HepG2 (cell line): ENCODE data around the gene OR2B2. TPM values are rescaled to one million over a fixed set of nuclear protein-coding genes. Genes with fewer than 3 reads are reported as not detected.
A peak's percentile ranks its signal among the peaks of the same experiment; 100 is the strongest.

ENCODE experiments used
- BCL6 ChIP-seq: IDR thresholded peaks from 2 replicates; pipeline ENCODE4 v1.6.1; 2016; ENCODE audit warnings: missing genetic modification reagents, missing compliant biosample characterization
- JARID2 ChIP-seq: sonication (generic); formaldehyde crosslinking; IDR thresholded peaks from 2 replicates; pipeline ENCODE4 v1.8.1; 2023; ENCODE audit warnings: missing genetic modification reagents, inconsistent platforms; ENCODE audit not compliant: insufficient replicate concordance
- KAT7 ChIP-seq: IDR thresholded peaks from 2 replicates; pipeline ENCODE4 v1.6.1; 2018; ENCODE audit warnings: borderline replicate concordance, missing compliant biosample characterization
- KAT8 ChIP-seq: IDR thresholded peaks from 2 replicates; pipeline ENCODE4 v1.6.1; 2016; ENCODE audit warnings: missing genetic modification reagents, missing compliant biosample characterization
- KDM5A ChIP-seq: fragments of 200-600 bp; sonication (generic); IDR thresholded peaks from 2 replicates; pipeline ENCODE4 v1.7.0; 2018; ENCODE audit warnings: antibody characterized with exemption, mild to moderate bottlenecking, low read length, borderline replicate concordance
- MEF2D ChIP-seq: sonication (generic); formaldehyde crosslinking; IDR thresholded peaks from 2 replicates; pipeline ENCODE4 v1.5.1; 2020; ENCODE audit warnings: mild to moderate bottlenecking, missing genetic modification reagents
- MIER3 ChIP-seq: IDR thresholded peaks from 2 replicates; pipeline ENCODE4 v1.6.1; 2016; ENCODE audit warnings: missing compliant biosample characterization, borderline replicate concordance
- POGZ ChIP-seq: sonication (generic); formaldehyde crosslinking; IDR thresholded peaks from 2 replicates; pipeline ENCODE4 v1.4.0; 2020; ENCODE audit warnings: mild to moderate bottlenecking, missing genetic modification reagents
- POLR2G ChIP-seq: fragments of 200-400 bp; formaldehyde crosslinking; IDR thresholded peaks from 2 replicates; pipeline ENCODE4 v1.6.1; 2018; ENCODE audit warnings: mild to moderate bottlenecking, low read depth, low read length, moderate library complexity
- PTBP1 ChIP-seq: fragments of 200-400 bp; formaldehyde crosslinking; IDR thresholded peaks from 2 replicates; pipeline ENCODE4 v1.6.1; 2018; ENCODE audit warnings: low read length, low read depth; ENCODE audit not compliant: poor library complexity, severe bottlenecking
- RARA ChIP-seq: IDR thresholded peaks from 2 replicates; pipeline ENCODE4 v1.6.1; 2016; ENCODE audit warnings: missing genetic modification reagents, missing compliant biosample characterization
- RARG ChIP-seq: sonication (generic); formaldehyde crosslinking; IDR thresholded peaks from 2 replicates; pipeline ENCODE4 v1.4.0; 2020; ENCODE audit warnings: low read depth, mild to moderate bottlenecking, missing genetic modification reagents
- SETDB1 ChIP-seq: sonication (generic); formaldehyde crosslinking; IDR thresholded peaks from 2 replicates; pipeline ENCODE4 v1.5.1; 2020; ENCODE audit warnings: missing genetic modification reagents, mild to moderate bottlenecking, borderline replicate concordance
- SIN3A ChIP-seq: IDR thresholded peaks from 2 replicates; pipeline ENCODE4 v1.6.1; 2011; ENCODE audit warnings: low read depth, mild to moderate bottlenecking, control low read depth, low read length, borderline replicate concordance
- TBX2 ChIP-seq: sonication (generic); formaldehyde crosslinking; IDR thresholded peaks from 2 replicates; pipeline ENCODE4 v1.5.0; 2020; ENCODE audit warnings: missing genetic modification reagents, mild to moderate bottlenecking, borderline replicate concordance
- TCF7 ChIP-seq: sonication (generic); IDR thresholded peaks from 2 replicates; pipeline ENCODE4 v1.6.1; 2016; ENCODE audit warnings: antibody characterized with exemption, low read depth
- TFDP1 ChIP-seq: IDR thresholded peaks from 2 replicates; pipeline ENCODE4 v1.6.1; 2016; ENCODE audit warnings: missing compliant biosample characterization, missing genetic modification reagents, borderline replicate concordance
- THAP11 ChIP-seq: IDR thresholded peaks from 2 replicates; pipeline ENCODE4 v1.6.1; 2016; ENCODE audit warnings: missing biosample characterization, missing genetic modification reagents
- ZBTB21 ChIP-seq: sonication (generic); formaldehyde crosslinking; IDR thresholded peaks from 2 replicates; pipeline ENCODE4 v1.4.0; 2020; ENCODE audit warnings: missing genetic modification reagents
- ZNF446 ChIP-seq: sonication (generic); formaldehyde crosslinking; IDR thresholded peaks from 2 replicates; pipeline ENCODE4 v1.5.0; 2020; ENCODE audit warnings: mild to moderate bottlenecking, missing genetic modification reagents
- ZNF670 ChIP-seq: sonication (generic); formaldehyde crosslinking; IDR thresholded peaks from 2 replicates; pipeline ENCODE4 v1.8.0; 2022; ENCODE audit warnings: mild to moderate bottlenecking, missing genetic modification reagents, borderline replicate concordance
- ZNF766 ChIP-seq: sonication (generic); formaldehyde crosslinking; IDR thresholded peaks from 2 replicates; pipeline ENCODE4 v1.5.0; 2020; ENCODE audit warnings: missing genetic modification reagents, borderline replicate concordance
- ZNF775 ChIP-seq: sonication (generic); formaldehyde crosslinking; IDR thresholded peaks from 2 replicates; pipeline ENCODE4 v1.4.0; 2020; ENCODE audit warnings: missing genetic modification reagents, mild to moderate bottlenecking, moderate library complexity, borderline replicate concordance
- ZNF781 ChIP-seq: sonication (generic); formaldehyde crosslinking; IDR thresholded peaks from 2 replicates; pipeline ENCODE4 v1.5.1; 2020; ENCODE audit warnings: borderline replicate concordance, mild to moderate bottlenecking, missing genetic modification reagents; ENCODE audit errors: not compliant biosample characterization
- ZNF879 ChIP-seq: sonication (generic); formaldehyde crosslinking; IDR thresholded peaks from 2 replicates; pipeline ENCODE4 v1.8.1; 2023; ENCODE audit warnings: missing genetic modification reagents
- ZSCAN29 ChIP-seq: sonication (generic); formaldehyde crosslinking; conservative IDR thresholded peaks from 2 replicates; pipeline ENCODE4 v1.4.0; 2020; ENCODE audit warnings: mild to moderate bottlenecking, missing genetic modification reagents
- ZZZ3 ChIP-seq: sonication (generic); formaldehyde crosslinking; IDR thresholded peaks from 2 replicates; pipeline ENCODE4 v1.4.0; 2020; ENCODE audit warnings: missing genetic modification reagents, mild to moderate bottlenecking, borderline replicate concordance
- polyA plus RNA-seq, 8 experiments: library from polyadenylated mRNA; depleted of rRNA in 3 of 8; stranded (reverse) in 7 of 8; unstranded in 1 of 8; fragments of >200 nt; fragmentation: Illumina TruSeq in 4 of 8; extraction: Trizol in 4 of 8; gene quantifications; 2 replicates each; pipeline versions ENCODE4 v1.2.1 to v1.2.3, GENCODE V29; 2011 to 2016; ENCODE audit warnings: low read depth in 4 of 8, missing spikeins in 1 of 8, mixed read lengths in 1 of 8; ENCODE audit not compliant: insufficient read depth in 1 of 8
- total RNA-seq, 5 experiments: library from RNA; depleted of rRNA; stranded (reverse); fragments of >200 nt; fragmentation: Illumina TruSeq; extraction: Trizol; gene quantifications; 2 replicates each; pipeline ENCODE4 v1.2.3, GENCODE V29; 2016; ENCODE audit warnings: low read depth in 1 of 5
- TF ChIP-seq, protein P1 (sequence below): fragments of 450-650 bp; IDR thresholded peaks from 2 replicates; pipeline ENCODE4 v1.6.1; 2017

Gene OR2B2
- total and polyA plus RNA-seq, 2 of the 13 experiments (the other 11 are each of a cell fraction or from before 2014, with no cell fraction given) = not detected

GRCh38 chr6:27894839-27895762 is 17.1 kb downstream of the OR2B2 start (continued):
- TF ChIP-seq TFDP1 (CRISPR knock-in tag) = no peak; the same call in none of the 2 replicates
- TF ChIP-seq TBX2 = no peak
- TF ChIP-seq MIER3 = peak; percentile 59; the same call in 1 of the 2 replicates
- TF ChIP-seq RARA (CRISPR knock-in tag) = 0 out of 2 replicates have a peak, but pooled peaks have one; percentile 12
- peak; percentile 34; the same call in 1 of the 2 replicates for TF ChIP-seq ZBTB21 (CRISPR knock-in tag)
- 0 out of 2 replicates have a peak, but pooled peaks have one; percentile 25 for TF ChIP-seq KAT7 (CRISPR knock-in tag)
- TF ChIP-seq KAT8 (CRISPR knock-in tag) = peak; percentile 64; the same call in 1 of the 2 replicates
- peak; percentile 72 for TF ChIP-seq KDM5A
- peak; percentile 71 for TF ChIP-seq THAP11 (CRISPR knock-in tag)
- TF ChIP-seq ZNF879 (CRISPR knock-in tag) = 0 out of 2 replicates have a peak, but pooled peaks have one; percentile 9
- TF ChIP-seq ZSCAN29 (CRISPR knock-in tag) = peak; percentile 62; the same call in 1 of the 2 replicates
- TF ChIP-seq SETDB1 (CRISPR knock-in tag) = 0 out of 2 replicates have a peak, but pooled peaks have one; percentile 71
- 0 out of 2 replicates have a peak, but pooled peaks have one; percentile 32 for TF ChIP-seq ZNF766 (CRISPR knock-in tag)
- TF ChIP-seq ZNF775 (CRISPR knock-in tag) = 0 out of 2 replicates have a peak, but pooled peaks have one; percentile 3
- TF ChIP-seq ZNF781 = peak; percentile 65
- TF ChIP-seq MEF2D (CRISPR knock-in tag) = peak; percentile 60; the same call in 1 of the 2 replicates
- no peak for TF ChIP-seq TCF7
- TF ChIP-seq, protein P1, sequence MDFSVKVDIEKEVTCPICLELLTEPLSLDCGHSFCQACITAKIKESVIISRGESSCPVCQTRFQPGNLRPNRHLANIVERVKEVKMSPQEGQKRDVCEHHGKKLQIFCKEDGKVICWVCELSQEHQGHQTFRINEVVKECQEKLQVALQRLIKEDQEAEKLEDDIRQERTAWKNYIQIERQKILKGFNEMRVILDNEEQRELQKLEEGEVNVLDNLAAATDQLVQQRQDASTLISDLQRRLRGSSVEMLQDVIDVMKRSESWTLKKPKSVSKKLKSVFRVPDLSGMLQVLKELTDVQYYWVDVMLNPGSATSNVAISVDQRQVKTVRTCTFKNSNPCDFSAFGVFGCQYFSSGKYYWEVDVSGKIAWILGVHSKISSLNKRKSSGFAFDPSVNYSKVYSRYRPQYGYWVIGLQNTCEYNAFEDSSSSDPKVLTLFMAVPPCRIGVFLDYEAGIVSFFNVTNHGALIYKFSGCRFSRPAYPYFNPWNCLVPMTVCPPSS = no peak
- peak; percentile 65; the same call in 1 of the 2 replicates for TF ChIP-seq SIN3A
- TF ChIP-seq RARG = no peak
- TF ChIP-seq PTBP1 = no peak
- TF ChIP-seq JARID2 (CRISPR knock-in tag) = no peak
- peak; percentile 0; the same call in 1 of the 2 replicates for TF ChIP-seq POLR2G
- TF ChIP-seq POGZ (CRISPR knock-in tag) = peak; percentile 49; the same call in 1 of the 2 replicates
- 0 out of 2 replicates have a peak, but pooled peaks have one; percentile 47 for TF ChIP-seq ZNF446 (CRISPR knock-in tag)
- TF ChIP-seq ZNF670 (CRISPR knock-in tag) = no peak
- TF ChIP-seq BCL6 (CRISPR knock-in tag) = peak; percentile 13
- no peak for TF ChIP-seq ZZZ3
